Measurements from ENCODE around the gene MTHFD1. TPM values are rescaled to one million over a fixed set of nuclear protein-coding genes. Genes with fewer than 3 reads are reported as not detected.

The MTHFD1 gene
- total RNA-seq, 1 experiment from 2014 or later = 72.7 TPM

DNA sequence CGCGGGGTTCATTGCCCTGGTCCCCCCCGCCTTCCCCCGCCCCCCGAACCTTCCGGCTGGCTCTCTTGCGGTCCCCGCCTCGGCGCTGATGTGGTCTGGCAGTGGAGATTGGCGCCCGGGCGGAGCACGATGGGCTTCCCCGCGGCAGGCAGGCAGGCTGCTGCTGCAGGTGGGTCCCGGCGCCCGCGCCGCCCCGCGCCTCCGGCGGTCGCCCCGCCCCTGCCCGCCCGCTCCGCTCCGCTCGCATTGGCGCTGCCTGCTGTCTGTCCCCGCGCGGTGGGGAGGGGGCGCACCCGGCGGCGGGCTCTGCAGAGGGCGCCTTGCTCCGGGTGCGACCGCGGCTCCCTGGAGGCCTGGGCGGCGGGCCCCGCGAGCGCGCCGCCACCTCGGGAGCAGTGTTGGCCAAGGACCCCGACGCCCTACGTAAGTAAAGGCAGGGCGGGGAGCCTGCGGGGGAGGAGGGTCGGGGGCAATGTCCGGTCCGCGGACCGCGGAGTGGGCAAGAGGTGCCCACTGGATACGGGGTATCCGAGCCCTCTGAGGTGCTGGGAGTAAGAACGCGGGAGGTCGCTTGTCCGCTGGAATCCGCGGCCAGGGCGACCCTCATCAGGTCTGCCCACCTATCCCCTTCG, 77.2 kb downstream of the MTHFD1 start, which contains the start of gene AKAP5:
AKAP5 (plus strand) TSS at position 309 of the 632 bp plus-strand sequence. CDS start 2,896 bp downstream, outside the sequence.
- POLR2A ChIA-PET = interaction anchor here (0.6 to 2.0 kb wide), 6 partner anchors 20 to 437 kb away, joined by 3 to 6 read pairs (median 3); partner anchors contain the start of gene ZBTB25
- H3K27me3 Mint-ChIP-seq (ENCODE audit: insufficient read depth, unreplicated experiment) = no peaks in the 10 kb centered on the region
- BruUV-seq (replicated peaks) = no TSS peak
- H3K4me3 Mint-ChIP-seq (ENCODE audit: unreplicated experiment) = peak within 1 kb of the TSS; percentile 78
- CTCF ChIA-PET = interaction anchor here (0.6 to 1.9 kb wide), 4 partner anchors 45 to 175 kb away, joined by 3 to 5 read pairs (median 4); no protein-coding TSS in a partner anchor
- H3K9me3 Mint-ChIP-seq (ENCODE audit: unreplicated experiment) = no peaks in the 10 kb centered on the region
- TF ChIP-seq CTCF (IDR thresholded peaks at IDR 0.05; ENCODE audit: unreplicated experiment) = no peak
- intact Hi-C loops (cut with micrococcal nuclease) = no loop called here
- DNase-seq (ENCODE audit: unreplicated experiment) = peak; percentile 16
- peaks cover 4% of the 10 kb centered on the region for H3K36me3 Mint-ChIP-seq (ENCODE audit: insufficient read depth, unreplicated experiment)
- H3K4me1 Mint-ChIP-seq (ENCODE audit: insufficient read depth, unreplicated experiment) = peaks cover 6% of the 10 kb centered on the region
- no peak within 1 kb of the TSS for H3K27ac Mint-ChIP-seq (ENCODE audit: low read depth, unreplicated experiment)

DNA sequence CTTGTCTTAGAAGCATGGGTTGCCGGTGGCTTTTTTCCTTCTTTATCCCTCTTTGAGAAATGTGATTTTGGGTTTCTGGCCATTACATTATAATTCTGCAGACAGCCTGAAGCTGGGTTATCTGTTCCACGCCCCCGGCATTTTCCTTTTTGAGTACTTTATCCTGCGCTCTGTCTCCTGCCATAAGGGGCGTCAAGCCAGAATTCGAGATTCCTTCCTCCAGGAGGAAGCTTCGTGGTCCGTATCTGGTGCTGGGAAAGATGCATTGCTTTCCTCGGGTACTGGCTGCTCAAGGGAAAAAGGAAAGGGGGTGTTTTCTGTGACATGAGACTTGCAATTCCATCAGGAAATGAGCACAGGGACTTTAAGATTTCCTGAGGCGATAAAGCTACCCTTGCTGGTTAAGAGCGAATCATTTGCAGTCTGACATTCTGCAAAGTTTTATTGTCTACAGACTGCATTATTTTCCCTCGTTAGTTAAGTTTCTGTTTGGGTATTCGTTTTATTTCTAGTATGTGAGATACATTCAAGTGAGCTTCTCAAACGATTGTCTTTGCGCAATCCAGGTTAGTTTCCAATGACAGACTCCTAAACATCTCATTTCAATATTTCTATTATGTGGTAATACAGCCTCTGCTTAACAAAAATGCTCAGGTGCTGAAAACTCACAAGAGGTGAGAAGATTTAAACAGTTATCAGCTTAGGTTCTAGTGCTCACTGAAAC, 77.8 kb downstream of the MTHFD1 start:
- ChIA-PET POLR2A (interaction anchor here (0.6 to 2.0 kb wide), 8 partner anchors 15 to 438 kb away, joined by 3 to 6 read pairs (median 3); partner anchors contain the start of gene ZBTB25), CTCF (interaction anchor here (0.6 to 1.5 kb wide), 7 partner anchors 18 to 174 kb away, joined by 3 to 4 read pairs (median 3); no protein-coding TSS in a partner anchor)
- BruUV-seq (replicated peaks) = no TSS peak
- Mint-ChIP-seq H3K4me3 (ENCODE audit: unreplicated experiment) (peak overlapping the region; percentile 78), H3K36me3 (ENCODE audit: insufficient read depth, unreplicated experiment) (peaks cover 3% of the 10 kb centered on the region), H3K9me3 (ENCODE audit: unreplicated experiment) (no peaks in the 10 kb centered on the region), H3K27ac (ENCODE audit: low read depth, unreplicated experiment) (no peak overlapping the region), H3K4me1 (ENCODE audit: insufficient read depth, unreplicated experiment) (peaks cover 6% of the 10 kb centered on the region), H3K27me3 (ENCODE audit: insufficient read depth, unreplicated experiment) (no peaks in the 10 kb centered on the region)
- no peak for TF ChIP-seq CTCF (IDR thresholded peaks at IDR 0.05; ENCODE audit: unreplicated experiment)
- intact Hi-C loops (cut with micrococcal nuclease) = no loop called here
- DNase-seq (ENCODE audit: unreplicated experiment) = peak; percentile 18

DNA sequence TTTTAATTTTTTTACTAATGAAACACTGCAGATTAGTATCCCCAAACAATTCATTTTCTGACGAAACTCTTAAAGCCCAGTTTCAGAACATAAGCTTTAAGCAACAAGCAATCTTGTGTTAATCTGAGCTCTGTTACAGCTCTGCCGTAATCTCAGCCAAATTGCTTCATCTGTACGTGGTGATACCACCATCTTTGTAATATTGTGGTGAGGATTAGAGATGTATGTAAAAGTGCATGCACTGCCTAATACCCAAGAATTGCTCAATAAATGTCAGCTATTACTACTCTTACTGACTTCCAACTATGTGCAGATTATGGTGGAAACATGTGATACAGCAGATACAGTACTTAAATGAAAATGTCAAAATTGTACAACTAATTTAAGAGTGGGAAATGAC, 78.9 kb downstream of the MTHFD1 start:
- no peak for DNase-seq (ENCODE audit: unreplicated experiment)
- Mint-ChIP-seq H3K4me1 (ENCODE audit: insufficient read depth, unreplicated experiment) (peaks cover 6% of the 10 kb centered on the region), H3K27me3 (ENCODE audit: insufficient read depth, unreplicated experiment) (no peaks in the 10 kb centered on the region), H3K9me3 (ENCODE audit: unreplicated experiment) (no peaks in the 10 kb centered on the region), H3K36me3 (ENCODE audit: insufficient read depth, unreplicated experiment) (no peaks in the 10 kb centered on the region), H3K4me3 (ENCODE audit: unreplicated experiment) (no peak overlapping the region), H3K27ac (ENCODE audit: low read depth, unreplicated experiment) (no peak overlapping the region)
- TF ChIP-seq CTCF (IDR thresholded peaks at IDR 0.05; ENCODE audit: unreplicated experiment) = no peak
- BruUV-seq (replicated peaks) = no TSS peak
- intact Hi-C loops (cut with micrococcal nuclease) = no loop called here
- ChIA-PET POLR2A (interaction anchor here (0.9 to 2.0 kb wide), 3 partner anchors 16 to 34 kb away, joined by 3 to 6 read pairs (median 5); no protein-coding TSS in a partner anchor), CTCF (interaction anchor here (1.1 to 2.7 kb wide), 4 partner anchors 17 to 37 kb away, joined by 3 to 13 read pairs (median 4); no protein-coding TSS in a partner anchor)

DNA sequence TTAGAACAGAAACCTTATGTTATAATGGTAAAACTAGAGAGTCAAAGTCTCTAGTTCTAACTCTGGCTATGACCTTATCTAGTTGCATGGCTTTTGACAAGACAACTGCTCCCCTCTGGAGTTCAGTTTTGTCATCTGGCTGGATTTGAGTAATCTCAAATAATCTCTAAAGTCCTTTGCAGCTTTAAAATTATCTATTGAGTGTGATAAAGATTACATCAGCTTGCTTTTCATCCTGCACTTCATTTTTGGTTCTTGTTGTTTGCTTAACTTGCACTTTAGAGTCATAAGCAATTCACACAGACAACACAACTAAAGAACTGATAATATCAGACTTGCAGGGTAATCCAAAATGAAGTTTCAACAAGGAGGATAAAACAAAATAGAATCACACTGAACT, 79.4 kb downstream of the MTHFD1 start:
- BruUV-seq (replicated peaks) = no TSS peak
- CTCF ChIA-PET = interaction anchor here (1.1 to 2.7 kb wide), 4 partner anchors 8 to 38 kb away, joined by 3 to 13 read pairs (median 4); no protein-coding TSS in a partner anchor
- intact Hi-C loops (cut with micrococcal nuclease) = no loop called here
- Mint-ChIP-seq H3K27me3 (ENCODE audit: insufficient read depth, unreplicated experiment) (no peaks in the 10 kb centered on the region), H3K36me3 (ENCODE audit: insufficient read depth, unreplicated experiment) (no peaks in the 10 kb centered on the region), H3K4me3 (ENCODE audit: unreplicated experiment) (no peak overlapping the region), H3K27ac (ENCODE audit: low read depth, unreplicated experiment) (no peak overlapping the region), H3K4me1 (ENCODE audit: insufficient read depth, unreplicated experiment) (peaks cover 6% of the 10 kb centered on the region), H3K9me3 (ENCODE audit: unreplicated experiment) (no peaks in the 10 kb centered on the region)
- POLR2A ChIA-PET = interaction anchor here (1.1 kb wide), 1 partner anchor 212 kb away, joined by 4 read pairs; no protein-coding TSS in a partner anchor
- TF ChIP-seq CTCF (IDR thresholded peaks at IDR 0.05; ENCODE audit: unreplicated experiment) = no peak
- DNase-seq (ENCODE audit: unreplicated experiment) = no peak

Data from MCF 10A (cell line).